GM12878 (cell line): ENCODE measurements around the gene FCRL6. TPM values are rescaled to one million over a fixed set of nuclear protein-coding genes. Genes with fewer than 3 reads are reported as not detected.

ENCODE experiments used
- CBFB ChIP-seq: IDR thresholded peaks from 2 replicates; pipeline ENCODE4 v1.6.1; 2016; ENCODE audit warnings: antibody characterized with exemption, low read depth
- CHD2 ChIP-seq: IDR thresholded peaks from 2 replicates; pipeline ENCODE4 v1.6.1; 2011; ENCODE audit warnings: low read depth, low read length, improper control_type of control experiment, borderline replicate concordance
- POU2F2 ChIP-seq: IDR thresholded peaks from 3 replicates; pipeline ENCODE4 v1.6.1; 2011; ENCODE audit warnings: low read depth, mild to moderate bottlenecking, low read length, borderline replicate concordance
- SMARCA5 ChIP-seq: fragments of 450-650 bp; IDR thresholded peaks from 2 replicates; pipeline ENCODE4 v1.6.1; 2017; ENCODE audit warnings: mild to moderate bottlenecking
- SUPT20H ChIP-seq: IDR thresholded peaks from 2 replicates; pipeline ENCODE4 v1.6.1; 2011; ENCODE audit warnings: low read depth, mild to moderate bottlenecking, low read length, moderate library complexity, borderline replicate concordance; ENCODE audit not compliant: control insufficient read depth
- WRNIP1 ChIP-seq: IDR thresholded peaks from 2 replicates; pipeline ENCODE4 v1.6.1; 2011; ENCODE audit warnings: low read depth, low read length, improper control_type of control experiment, borderline replicate concordance
- polyA plus RNA-seq, 11 experiments: library from polyadenylated mRNA; depleted of rRNA in 4 of 11; unstranded in 6 of 11; stranded (reverse) in 5 of 11; fragments of >200 nt; fragmentation: Nextera tagmentation in 4 of 11; fragmentation: Illumina TruSeq in 1 of 11; extraction: Ambion mirVana in 4 of 11; extraction: Trizol in 1 of 11; gene quantifications; 1 replicate in 1 of 11; 2 replicates in 10 of 11; pipeline versions ENCODE4 v1.2.1 to v1.2.3, GENCODE V29; 2011 to 2016; ENCODE audit warnings: inconsistent platforms in 2 of 11, missing spikeins in 2 of 11, low read depth in 1 of 11
- total RNA-seq, 4 experiments: library from RNA; depleted of rRNA in 3 of 4; stranded (reverse); fragments of >200 nt in 3 of 4; fragmentation: Illumina TruSeq in 1 of 4; extraction: Trizol in 1 of 4; gene quantifications; 2 replicates each; pipeline versions ENCODE4 v1.2.1 to v1.2.3, GENCODE V29; 2013 to 2021
- TF ChIP-seq, protein P1 (sequence below): fragments of 450-650 bp; formaldehyde crosslinking; IDR thresholded peaks from 2 replicates; pipeline ENCODE4 v1.4.0; 2020; ENCODE audit warnings: mild to moderate bottlenecking, moderate library complexity
- TF ChIP-seq, protein P2 (sequence below): IDR thresholded peaks from 2 replicates; pipeline ENCODE4 v1.6.1; 2011; ENCODE audit warnings: low read depth, mild to moderate bottlenecking, low read length, moderate library complexity, borderline replicate concordance; ENCODE audit errors: extremely low read depth
- TF ChIP-seq, protein P3 (sequence below): fragments of 450-650 bp; IDR thresholded peaks from 2 replicates; pipeline ENCODE4 v1.6.1; 2016; ENCODE audit warnings: mild to moderate bottlenecking
- TF ChIP-seq, protein P4 (sequence below): IDR thresholded peaks from 2 replicates; pipeline ENCODE4 v1.6.1; 2011; ENCODE audit warnings: borderline replicate concordance, low read depth, mild to moderate bottlenecking, moderate library complexity, mixed read lengths, low read length; ENCODE audit not compliant: insufficient read depth; ENCODE audit errors: extremely low read length
- TF ChIP-seq, protein P5 (sequence below): IDR thresholded peaks from 2 replicates; pipeline ENCODE4 v1.6.1; 2011; ENCODE audit warnings: low read depth, low read length, improper control_type of control experiment, borderline replicate concordance

The FCRL6 gene
- total and polyA plus RNA-seq, 10 of the 15 experiments (the other 5 are each of a cell fraction or from before 2014, with no cell fraction given) = 0.04 to 0.16 (median 0.11) TPM; not detected in 7

DNA sequence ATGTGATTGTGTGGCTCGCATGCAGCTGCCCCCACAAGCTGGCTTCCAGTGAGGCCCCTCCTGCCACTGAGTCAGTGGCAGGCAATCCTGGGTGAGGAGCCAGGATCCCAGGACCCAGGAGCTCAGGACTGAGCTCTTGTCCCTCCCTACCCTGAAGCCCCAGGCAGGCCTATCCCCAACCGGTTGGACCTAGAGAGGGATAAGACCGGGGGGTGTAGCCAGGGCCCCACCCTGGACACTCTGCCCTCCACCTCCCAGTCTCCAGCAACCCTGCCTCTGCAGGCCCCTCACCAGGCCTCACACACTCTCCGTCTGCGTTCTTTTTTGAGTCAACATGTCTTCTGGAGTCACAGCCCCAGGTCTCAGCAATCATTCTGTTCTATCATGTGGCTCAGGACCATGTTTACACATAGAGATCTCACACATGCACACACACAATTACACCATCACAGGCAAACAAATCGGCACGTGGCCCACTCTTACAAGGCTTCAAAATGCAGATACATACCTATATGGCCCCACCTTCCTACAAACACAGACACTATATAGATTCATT, 57.7 kb downstream of the FCRL6 start (continued):
- TF ChIP-seq, protein P1, sequence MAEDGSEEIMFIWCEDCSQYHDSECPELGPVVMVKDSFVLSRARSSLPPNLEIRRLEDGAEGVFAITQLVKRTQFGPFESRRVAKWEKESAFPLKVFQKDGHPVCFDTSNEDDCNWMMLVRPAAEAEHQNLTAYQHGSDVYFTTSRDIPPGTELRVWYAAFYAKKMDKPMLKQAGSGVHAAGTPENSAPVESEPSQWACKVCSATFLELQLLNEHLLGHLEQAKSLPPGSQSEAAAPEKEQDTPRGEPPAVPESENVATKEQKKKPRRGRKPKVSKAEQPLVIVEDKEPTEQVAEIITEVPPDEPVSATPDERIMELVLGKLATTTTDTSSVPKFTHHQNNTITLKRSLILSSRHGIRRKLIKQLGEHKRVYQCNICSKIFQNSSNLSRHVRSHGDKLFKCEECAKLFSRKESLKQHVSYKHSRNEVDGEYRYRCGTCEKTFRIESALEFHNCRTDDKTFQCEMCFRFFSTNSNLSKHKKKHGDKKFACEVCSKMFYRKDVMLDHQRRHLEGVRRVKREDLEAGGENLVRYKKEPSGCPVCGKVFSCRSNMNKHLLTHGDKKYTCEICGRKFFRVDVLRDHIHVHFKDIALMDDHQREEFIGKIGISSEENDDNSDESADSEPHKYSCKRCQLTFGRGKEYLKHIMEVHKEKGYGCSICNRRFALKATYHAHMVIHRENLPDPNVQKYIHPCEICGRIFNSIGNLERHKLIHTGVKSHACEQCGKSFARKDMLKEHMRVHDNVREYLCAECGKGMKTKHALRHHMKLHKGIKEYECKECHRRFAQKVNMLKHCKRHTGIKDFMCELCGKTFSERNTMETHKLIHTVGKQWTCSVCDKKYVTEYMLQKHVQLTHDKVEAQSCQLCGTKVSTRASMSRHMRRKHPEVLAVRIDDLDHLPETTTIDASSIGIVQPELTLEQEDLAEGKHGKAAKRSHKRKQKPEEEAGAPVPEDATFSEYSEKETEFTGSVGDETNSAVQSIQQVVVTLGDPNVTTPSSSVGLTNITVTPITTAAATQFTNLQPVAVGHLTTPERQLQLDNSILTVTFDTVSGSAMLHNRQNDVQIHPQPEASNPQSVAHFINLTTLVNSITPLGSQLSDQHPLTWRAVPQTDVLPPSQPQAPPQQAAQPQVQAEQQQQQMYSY (CRISPR knock-in tag) = no peak
- TF ChIP-seq POU2F2 = no peak
- TF ChIP-seq, protein P2, sequence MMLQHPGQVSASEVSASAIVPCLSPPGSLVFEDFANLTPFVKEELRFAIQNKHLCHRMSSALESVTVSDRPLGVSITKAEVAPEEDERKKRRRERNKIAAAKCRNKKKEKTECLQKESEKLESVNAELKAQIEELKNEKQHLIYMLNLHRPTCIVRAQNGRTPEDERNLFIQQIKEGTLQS = no peak
- TF ChIP-seq, protein P3, sequence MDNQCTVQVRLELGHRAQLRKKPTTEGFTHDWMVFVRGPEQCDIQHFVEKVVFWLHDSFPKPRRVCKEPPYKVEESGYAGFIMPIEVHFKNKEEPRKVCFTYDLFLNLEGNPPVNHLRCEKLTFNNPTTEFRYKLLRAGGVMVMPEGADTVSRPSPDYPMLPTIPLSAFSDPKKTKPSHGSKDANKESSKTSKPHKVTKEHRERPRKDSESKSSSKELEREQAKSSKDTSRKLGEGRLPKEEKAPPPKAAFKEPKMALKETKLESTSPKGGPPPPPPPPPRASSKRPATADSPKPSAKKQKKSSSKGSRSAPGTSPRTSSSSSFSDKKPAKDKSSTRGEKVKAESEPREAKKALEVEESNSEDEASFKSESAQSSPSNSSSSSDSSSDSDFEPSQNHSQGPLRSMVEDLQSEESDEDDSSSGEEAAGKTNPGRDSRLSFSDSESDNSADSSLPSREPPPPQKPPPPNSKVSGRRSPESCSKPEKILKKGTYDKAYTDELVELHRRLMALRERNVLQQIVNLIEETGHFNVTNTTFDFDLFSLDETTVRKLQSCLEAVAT = no peak
- TF ChIP-seq CBFB = no peak
- no peak for TF ChIP-seq CHD2
- TF ChIP-seq WRNIP1 = no peak
- TF ChIP-seq SMARCA5 = no peak
- TF ChIP-seq SUPT20H = no peak
- TF ChIP-seq, protein P4, sequence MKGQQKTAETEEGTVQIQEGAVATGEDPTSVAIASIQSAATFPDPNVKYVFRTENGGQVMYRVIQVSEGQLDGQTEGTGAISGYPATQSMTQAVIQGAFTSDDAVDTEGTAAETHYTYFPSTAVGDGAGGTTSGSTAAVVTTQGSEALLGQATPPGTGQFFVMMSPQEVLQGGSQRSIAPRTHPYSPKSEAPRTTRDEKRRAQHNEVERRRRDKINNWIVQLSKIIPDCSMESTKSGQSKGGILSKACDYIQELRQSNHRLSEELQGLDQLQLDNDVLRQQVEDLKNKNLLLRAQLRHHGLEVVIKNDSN = no peak
- TF ChIP-seq, protein P5, sequence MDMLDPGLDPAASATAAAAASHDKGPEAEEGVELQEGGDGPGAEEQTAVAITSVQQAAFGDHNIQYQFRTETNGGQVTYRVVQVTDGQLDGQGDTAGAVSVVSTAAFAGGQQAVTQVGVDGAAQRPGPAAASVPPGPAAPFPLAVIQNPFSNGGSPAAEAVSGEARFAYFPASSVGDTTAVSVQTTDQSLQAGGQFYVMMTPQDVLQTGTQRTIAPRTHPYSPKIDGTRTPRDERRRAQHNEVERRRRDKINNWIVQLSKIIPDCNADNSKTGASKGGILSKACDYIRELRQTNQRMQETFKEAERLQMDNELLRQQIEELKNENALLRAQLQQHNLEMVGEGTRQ = no peak
